GM10847 (cell line): Measurements from ENCODE around the gene DET1.

ENCODE experiments used
- POLR2A ChIP-seq: IDR thresholded peaks from 2 replicates; pipeline ENCODE4 v1.6.1; 2011; ENCODE audit not compliant: insufficient read length; ENCODE audit errors: extremely low read depth

The DET1 gene

DNA sequence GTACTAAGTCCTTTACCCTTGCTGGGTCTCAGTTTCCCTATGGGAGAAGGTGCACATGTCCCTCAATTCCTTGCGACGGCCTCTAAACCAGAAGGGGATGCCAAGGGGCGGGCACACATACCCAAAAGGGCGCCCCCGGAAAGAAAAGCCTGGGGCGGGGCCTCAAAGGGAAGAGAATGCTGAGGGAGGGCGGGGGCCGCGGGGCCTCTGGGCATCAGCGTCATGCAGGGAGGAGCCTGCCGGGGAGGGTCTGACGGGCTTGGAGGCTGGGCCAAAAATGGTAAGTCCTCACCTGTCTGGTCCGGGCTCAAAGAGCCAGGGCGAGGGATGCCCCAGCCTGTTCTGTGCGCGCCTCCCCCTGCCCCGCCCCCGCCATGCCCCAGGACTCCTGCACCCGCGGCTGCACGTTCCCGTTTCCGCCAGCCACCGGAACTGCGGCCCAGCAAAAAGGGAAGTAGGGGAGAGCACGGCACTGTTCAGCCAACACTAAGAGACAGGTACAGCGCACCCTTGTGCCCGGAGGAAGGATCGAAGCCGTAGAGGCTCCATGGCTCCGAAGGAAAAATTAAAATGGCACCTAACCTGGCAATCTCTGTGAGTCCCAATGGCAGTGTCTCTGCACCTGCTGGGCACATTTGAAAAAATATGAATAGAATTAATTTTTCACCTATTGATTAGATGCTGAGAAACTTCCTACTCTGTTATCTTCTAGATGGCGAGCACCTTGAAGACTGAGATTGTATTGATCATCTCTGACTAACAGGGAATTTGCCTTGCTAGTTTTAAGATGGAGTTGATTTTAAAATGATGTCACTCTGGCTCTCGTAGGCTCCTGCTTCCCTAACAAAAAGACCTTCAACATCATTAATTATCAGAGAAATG is at the start of gene DET1:
Gene DET1 (minus strand): TSS at position 434 of the 882 bp plus-strand sequence. CDS start 14,976 bp downstream, outside the sequence.
- no peak for TF ChIP-seq POLR2A

DNA sequence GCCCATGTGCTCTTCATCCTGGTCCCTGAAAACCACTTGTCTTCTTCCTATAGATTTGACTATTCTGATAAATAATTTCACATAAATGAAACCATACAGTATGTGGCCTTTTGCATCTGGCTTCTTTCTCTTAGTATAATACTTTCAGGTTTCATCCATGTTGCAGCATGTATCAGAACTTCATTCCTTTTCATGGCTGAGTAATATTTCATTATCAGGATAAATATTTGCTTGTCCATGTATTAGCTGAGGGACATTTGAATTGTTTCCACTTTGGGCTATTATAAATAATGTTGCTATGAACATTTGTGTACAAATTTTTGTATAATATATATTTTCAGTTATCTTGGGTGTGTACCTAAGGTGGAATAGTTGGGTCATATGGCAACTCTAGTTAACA is 44.9 kb upstream of the DET1 start:
- no peak for TF ChIP-seq POLR2A

DNA sequence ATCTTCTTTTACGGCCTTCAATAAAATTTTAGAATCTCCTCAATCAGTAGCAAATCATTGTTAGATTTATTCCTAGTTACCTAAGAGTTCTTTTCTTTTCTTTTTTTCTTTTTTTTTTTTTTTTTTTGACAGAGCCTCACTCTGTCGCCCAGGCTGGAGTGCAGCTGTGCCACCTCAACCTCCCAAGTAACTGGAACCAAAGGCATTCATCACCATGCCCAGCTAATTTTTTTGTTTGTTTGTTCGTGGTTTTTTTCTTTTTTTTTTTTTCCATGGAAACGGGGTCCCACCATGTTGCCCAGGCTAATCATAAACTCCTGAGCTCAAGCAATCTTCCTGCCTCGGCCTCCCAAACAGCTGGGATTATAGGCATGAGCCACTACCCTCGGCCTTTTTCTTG is 44.3 kb upstream of the DET1 start:
- no peak for TF ChIP-seq POLR2A

DNA sequence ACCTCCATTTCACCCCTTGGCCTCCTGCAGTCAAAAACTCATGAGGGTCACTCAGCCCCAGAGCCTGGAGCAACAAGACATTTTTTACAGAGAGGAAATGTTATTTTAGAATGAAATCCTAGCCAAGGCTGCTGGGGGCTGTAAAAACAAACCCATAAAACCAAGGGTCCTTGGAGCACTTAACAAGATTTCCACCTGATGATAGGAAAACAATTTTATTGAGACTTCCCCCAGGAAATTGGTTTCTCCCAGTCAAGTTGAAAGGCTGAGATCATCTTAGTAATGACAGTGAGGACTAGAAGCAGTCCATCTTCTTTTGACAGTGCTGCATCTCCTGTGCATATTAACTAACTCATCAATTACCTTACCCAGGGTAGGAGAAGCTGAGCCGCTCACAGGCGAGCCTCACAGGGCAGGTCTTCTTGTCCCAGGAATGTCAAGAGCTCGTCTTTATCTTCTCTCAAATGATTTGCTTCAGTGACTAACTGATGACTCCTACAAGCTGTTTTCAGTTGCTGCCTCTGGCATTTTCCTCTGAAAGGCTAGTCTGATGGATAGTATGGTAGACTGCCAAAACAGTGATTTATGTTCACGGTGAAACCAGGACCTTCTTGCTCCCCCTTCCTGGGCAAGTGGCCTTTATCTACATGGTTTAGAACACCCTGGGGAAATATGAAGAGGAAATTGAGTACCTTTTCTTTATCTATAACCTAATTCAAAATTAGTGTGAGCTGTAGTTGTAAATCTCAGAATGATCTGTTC is 40.1 kb upstream of the DET1 start:
- no peak for TF ChIP-seq POLR2A

DNA sequence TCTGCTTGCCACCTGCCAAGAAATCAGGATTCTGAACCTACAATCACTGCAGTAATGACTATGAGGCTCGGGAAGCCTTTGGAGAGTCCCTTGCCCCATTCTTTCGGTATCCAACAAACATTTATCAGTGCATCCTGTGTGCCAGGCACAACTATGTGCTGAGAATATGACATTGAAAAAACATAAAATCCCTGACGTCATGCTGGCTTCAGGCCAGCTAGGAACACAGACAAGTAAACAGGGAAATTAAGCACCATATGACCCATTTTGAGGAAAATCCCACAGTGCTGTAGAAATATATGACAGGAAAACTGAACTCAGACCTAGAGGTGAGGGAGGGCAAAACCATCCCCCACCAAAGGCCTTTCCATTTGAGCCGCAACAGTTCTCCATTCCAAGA is 34.1 kb upstream of the DET1 start:
- TF ChIP-seq POLR2A, result no peak

DNA sequence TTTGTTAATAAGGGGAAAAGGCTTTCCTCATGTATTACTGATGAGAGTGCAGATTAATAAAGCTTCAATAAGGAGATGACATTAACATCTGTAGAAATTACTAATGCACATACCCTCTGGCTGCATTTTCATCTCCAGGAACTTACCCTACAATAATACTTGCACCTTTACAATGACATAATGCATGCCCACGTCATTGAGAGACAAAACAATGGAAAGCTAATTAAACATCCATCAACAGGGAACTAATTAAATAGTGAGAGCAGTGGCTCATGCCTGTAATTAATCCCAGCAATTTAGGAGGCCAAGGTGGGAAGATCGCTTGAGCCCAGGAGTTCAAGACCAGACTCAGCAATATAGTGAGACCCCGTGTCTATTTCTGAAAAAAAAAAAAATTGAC is 32.8 kb upstream of the DET1 start:
- no peak for TF ChIP-seq POLR2A

DNA sequence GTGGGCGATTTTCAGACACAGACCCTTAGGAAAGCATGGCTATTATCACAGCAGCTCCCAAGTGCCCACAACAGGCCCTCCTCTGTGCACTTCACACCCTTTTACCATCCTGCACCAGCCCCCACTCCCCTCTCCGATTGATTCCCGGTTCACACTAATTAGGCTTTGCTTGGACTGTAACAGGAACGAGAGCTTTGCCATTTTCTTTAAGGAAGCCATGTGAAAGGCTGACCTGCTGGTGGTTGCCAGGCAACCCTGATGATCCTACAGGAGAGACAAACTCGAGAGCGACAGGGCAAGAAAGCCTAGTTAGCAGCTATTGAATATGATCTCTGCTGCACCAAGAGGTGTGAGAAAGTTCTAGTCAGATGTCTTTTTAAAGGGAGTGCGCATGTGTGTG is 28.2 kb upstream of the DET1 start:
- TF ChIP-seq POLR2A, result no peak

DNA sequence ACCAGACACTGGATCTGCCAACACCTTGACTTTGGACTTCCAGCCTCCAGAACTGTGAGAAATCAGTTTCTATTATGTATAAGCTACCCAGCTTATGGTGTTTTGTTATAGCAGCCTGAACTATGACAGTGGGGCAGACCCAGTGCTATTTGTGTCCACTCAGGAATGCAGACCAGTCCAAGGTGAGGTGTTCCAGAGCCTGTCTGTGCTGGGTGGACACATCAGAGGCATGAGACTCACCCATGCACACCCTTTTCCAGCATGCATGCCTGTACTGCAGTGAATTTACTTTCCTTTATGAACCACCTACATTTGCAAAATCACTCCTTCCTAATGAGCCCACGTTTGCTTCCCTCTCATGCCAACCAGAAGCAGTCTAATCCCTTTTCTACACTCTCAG is 27.6 kb upstream of the DET1 start:
- no peak for TF ChIP-seq POLR2A

DNA sequence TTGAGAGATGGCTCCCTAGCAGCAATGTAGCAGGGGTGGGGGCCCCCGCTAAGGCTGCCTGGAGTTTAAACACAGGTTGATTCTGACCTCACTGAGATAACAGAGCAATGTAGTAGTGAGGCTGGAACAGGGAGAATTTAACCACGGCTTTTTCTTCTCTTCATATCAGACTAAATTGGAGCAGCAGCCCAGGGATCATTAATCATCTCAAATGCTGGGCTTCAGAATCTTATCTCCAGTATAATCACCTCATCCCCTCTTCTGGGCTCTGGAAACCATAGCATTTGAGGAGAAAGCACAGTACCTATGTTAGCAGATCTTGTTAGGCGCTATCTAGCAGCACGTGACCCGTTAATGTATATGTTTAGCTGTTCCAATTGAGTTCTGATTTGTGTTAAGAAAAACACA is 25.4 kb upstream of the DET1 start:
- TF ChIP-seq POLR2A, result no peak

DNA sequence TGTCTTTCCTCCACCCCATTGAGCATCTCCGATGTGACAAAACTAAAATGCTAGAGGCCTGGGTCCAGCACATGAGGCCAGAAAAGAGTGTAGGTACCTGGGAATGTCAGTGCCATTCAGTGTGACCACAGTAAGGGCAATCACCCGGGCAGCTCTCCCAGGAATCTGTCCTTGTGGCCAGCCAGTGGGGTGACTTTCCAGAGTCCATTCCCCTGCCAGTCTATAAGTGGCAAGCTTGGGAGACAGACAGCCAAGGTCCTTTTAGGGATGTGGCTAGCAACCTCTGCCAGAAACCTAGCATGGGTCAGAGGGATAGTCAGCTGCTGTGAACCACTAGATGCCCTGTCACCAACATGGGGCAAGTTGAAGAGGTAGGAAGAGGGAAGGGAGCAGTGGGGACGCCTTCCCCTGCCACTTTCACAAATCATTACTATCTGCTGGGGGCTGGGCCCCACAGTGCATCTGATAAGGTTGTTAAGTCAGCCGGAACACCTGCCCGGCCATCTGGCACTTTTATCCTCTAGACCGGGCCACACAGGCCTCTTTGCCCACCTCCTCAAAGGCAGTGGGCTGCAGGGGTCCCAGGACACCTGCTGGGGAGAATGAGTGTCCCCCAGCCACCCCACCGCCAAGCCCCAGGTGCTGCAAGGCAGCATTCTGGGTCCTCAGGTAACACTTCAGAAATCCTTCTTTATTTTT is 24.8 kb upstream of the DET1 start:
- no peak for TF ChIP-seq POLR2A

DNA sequence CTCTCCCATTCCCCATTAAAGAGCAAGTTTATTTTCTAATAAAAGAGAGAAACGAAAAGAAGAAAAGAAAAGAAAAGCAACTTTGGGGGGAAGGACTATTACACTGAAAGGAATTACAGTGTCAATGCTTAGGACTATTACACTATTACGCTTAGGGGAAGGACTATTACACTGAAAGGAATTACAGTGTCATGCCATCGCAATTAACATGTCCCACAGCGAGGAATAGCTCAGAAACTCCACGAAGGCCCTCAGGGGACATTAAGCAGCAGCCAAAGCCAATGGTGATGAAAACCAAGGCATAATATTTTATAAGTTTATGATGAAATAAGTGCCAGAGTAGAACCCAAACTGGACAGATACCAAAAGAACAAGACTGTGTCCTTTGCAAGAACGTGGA is 22.1 kb upstream of the DET1 start:
- no peak for TF ChIP-seq POLR2A

DNA sequence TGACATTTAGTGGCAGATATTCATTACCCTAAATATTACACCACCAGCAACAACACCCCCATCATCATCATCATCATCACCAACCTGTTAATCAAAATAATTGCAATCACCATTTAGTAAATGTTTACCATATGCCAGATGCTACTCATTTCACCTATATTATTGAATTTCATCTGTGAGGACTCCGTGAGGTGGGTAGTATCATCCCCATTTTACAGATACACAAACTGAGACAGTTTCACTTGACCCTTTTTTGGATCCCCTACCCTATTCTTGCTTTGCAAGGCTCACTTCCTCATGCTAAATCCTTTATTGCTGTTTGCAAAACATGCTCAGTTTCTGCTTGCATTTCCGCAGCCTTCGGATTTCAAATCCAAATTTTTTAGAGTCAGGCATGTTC is 18.3 kb upstream of the DET1 start:
- no peak for TF ChIP-seq POLR2A

DNA sequence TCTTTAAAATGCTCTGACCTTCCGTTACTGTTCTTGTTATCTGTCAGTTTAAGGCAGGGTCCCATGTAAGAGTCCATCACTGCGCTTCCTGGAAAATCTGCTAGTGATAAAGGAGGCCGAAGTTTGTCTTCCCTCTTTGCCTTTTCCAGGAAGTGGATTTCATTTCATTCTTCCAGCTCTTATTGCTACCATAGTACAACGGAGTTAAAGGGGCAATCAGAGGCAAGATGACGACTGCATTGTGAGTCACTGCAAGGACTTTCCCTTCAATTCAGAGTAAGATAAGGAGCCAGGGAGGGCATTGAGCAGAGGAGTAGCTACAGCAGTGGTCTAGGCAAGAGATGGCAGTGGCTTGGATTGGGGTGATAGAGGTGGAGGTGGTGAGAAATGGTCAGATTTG is 17.2 kb upstream of the DET1 start:
- no peak for TF ChIP-seq POLR2A

DNA sequence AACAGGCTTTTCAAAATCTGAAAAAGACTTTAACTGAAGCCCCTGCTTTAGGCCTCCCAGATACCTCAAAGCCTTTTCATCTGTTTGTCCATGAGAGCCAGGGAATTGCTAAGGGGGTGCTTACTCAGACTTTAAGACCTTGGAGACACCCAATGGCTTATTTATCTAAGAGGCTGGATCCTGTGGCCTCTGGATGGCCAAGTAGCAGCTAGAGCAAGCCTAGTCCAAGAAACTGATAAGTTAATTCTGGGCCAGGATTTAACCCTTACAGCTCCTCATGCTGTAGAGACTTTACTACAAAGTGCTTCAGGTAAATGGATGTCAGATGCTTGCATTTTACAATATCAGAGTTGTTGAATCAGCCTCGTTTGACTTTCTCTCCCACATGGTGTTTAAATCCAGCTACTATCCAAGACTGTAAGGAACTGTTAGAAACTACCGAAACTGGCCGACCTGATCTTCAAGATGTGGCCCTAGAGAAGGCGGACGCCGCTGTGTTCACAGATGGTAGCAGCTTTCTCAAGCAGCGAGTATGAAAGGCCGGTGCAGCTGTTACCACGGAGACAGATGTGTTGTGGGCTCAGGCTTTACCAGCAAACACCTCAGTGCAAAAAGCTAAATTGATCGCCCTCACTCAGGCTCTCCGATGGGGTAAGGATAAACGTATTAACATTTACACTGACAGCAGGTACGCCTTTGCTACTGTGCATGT is 3.3 kb downstream of the DET1 start:
- TF ChIP-seq POLR2A, result no peak

DNA sequence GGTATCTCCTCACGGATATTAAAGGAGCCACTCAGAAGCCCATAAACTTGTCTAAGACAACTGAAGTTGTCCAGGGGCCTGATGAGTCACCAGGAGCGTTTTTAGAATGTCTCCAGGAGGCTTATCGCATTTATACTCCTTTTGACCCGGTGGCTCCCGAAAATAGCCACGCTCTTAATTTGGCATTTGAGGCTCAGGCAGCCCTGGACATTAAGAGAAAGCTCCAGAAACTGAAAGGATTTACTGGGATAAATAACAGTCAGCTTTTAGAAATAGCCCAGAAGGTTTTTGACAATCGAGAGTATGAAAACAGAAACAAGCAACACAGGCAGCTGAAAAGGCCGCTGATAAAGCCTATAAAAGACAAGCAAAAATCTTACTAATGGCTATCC is 4.1 kb downstream of the DET1 start:
- TF ChIP-seq POLR2A, result no peak

DNA sequence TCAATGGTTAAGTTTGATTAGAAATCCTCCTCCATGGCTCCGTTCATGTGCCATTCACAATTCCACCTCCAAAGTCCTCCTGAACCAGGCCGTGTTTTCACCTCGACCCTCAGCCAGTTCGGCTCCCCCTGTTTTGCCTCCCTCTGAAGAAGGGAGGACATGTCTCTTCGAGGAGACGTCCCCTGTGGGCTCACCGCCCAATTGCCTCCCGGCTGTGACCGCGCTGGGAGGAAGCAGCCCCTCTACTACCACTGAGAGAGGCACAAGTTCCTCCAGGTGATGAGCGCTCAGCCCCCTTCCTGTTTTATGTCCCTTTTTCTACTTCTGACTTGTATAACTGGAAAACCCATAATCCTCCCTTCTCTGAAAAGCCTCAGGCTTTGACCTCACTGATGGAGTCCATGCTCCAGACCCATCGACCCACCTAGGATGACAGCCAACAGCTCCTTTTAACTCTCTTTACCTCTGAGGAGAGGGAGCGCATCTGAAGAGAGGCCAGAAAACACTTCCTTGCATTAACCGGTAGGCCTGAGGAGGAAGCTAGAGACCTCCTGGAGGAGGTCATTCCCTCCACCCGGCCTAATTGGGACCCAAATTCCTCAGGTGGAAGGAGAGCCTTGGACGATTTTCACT is 4.7 kb downstream of the DET1 start:
- TF ChIP-seq POLR2A, result no peak
